Measurements from ENCODE around the gene CACNG1. TPM values are rescaled to one million over a fixed set of nuclear protein-coding genes. Genes with fewer than 3 reads are reported as not detected.

CACNG1 gene
- total RNA-seq, 2 experiments from 2014 or later: not detected

GRCh38 chr17:67026341-67026740, 18.0 kb upstream of the CACNG1 start:
- Histone ChIP-seq H3K36me3 (ENCODE audit: insufficient read depth, low read length) (no peaks in the 10 kb centered on the region), H3K79me2 (ENCODE audit: insufficient read depth, low read depth, low read length) (no peaks in the 10 kb centered on the region), H3K4me1 (ENCODE audit: insufficient read depth, low read length, poor library complexity, severe bottlenecking) (no peaks in the 10 kb centered on the region), H3K9me3 (ENCODE audit: low read length) (no peaks in the 10 kb centered on the region), H3K9me2 (ENCODE audit: insufficient read depth, low read length) (no peaks in the 10 kb centered on the region), H4K20me1 (ENCODE audit: insufficient read depth, low read length) (no peaks in the 10 kb centered on the region), H3K4me2 (ENCODE audit: low read length) (no peak overlapping the region), H3K27ac (ENCODE audit: low read depth, low read length, poor library complexity, severe bottlenecking) (no peak overlapping the region), H3K4me3 (ENCODE audit: low read depth, low read length, poor library complexity, severe bottlenecking) (no peak overlapping the region), H2AFZ (ENCODE audit: low read length) (no peak overlapping the region)
- ChIA-PET POLR2A (no interaction called here), CTCF (ENCODE audit: unreplicated experiment) (no interaction called here)
- no peak for DNase-seq (ENCODE audit: low spot score)
- TF ChIP-seq EZH2phosphoT487 (IDR thresholded peaks at IDR 0.05; ENCODE audit: borderline replicate concordance, low read depth, low read length): no peak
- no peak for TF ChIP-seq CTCF (conservative IDR thresholded peaks at IDR 0.05; ENCODE audit: low read length)
- BruUV-seq (replicated peaks): no TSS peak
- intact Hi-C loops (cut with micrococcal nuclease; ENCODE audit: unreplicated experiment): no loop called here

- H3K79me2 ChIP-seq (ENCODE audit: insufficient read depth, low read depth, low read length): no peaks in the 10 kb centered on the region
- no peaks in the 10 kb centered on the region for H3K9me3 ChIP-seq (ENCODE audit: low read length)
- no peak for TF ChIP-seq CTCF (conservative IDR thresholded peaks at IDR 0.05; ENCODE audit: low read length)
- TF ChIP-seq EZH2phosphoT487 (IDR thresholded peaks at IDR 0.05; ENCODE audit: borderline replicate concordance, low read depth, low read length): no peak
- CTCF ChIA-PET (ENCODE audit: unreplicated experiment): no interaction called here
- intact Hi-C loops (cut with micrococcal nuclease; ENCODE audit: unreplicated experiment): no loop called here
- H3K27ac ChIP-seq (ENCODE audit: low read depth, low read length, poor library complexity, severe bottlenecking): no peak overlapping the region
- no peak overlapping the region for H3K4me3 ChIP-seq (ENCODE audit: low read depth, low read length, poor library complexity, severe bottlenecking)
- BruUV-seq (replicated peaks): no TSS peak
- H3K4me2 ChIP-seq (ENCODE audit: low read length): no peak overlapping the region
- POLR2A ChIA-PET: no interaction called here
- no peaks in the 10 kb centered on the region for H4K20me1 ChIP-seq (ENCODE audit: insufficient read depth, low read length)
- no peaks in the 10 kb centered on the region for H3K4me1 ChIP-seq (ENCODE audit: insufficient read depth, low read length, poor library complexity, severe bottlenecking)
- no peak overlapping the region for H2AFZ ChIP-seq (ENCODE audit: low read length)
- H3K9me2 ChIP-seq (ENCODE audit: insufficient read depth, low read length): no peaks in the 10 kb centered on the region
- no peaks in the 10 kb centered on the region for H3K36me3 ChIP-seq (ENCODE audit: insufficient read depth, low read length)
- no peak for DNase-seq (ENCODE audit: low spot score)
Measured at GRCh38 chr17:67027031-67027628, 17.2 kb upstream of the CACNG1 start.

- ChIA-PET POLR2A (no interaction called here), CTCF (ENCODE audit: unreplicated experiment) (no interaction called here)
- intact Hi-C loops (cut with micrococcal nuclease; ENCODE audit: unreplicated experiment): no loop called here
- Histone ChIP-seq H3K4me3 (ENCODE audit: low read depth, low read length, poor library complexity, severe bottlenecking) (no peak overlapping the region), H3K27ac (ENCODE audit: low read depth, low read length, poor library complexity, severe bottlenecking) (no peak overlapping the region), H2AFZ (ENCODE audit: low read length) (no peak overlapping the region), H3K36me3 (ENCODE audit: insufficient read depth, low read length) (no peaks in the 10 kb centered on the region), H3K4me2 (ENCODE audit: low read length) (no peak overlapping the region), H3K9me2 (ENCODE audit: insufficient read depth, low read length) (no peaks in the 10 kb centered on the region), H3K4me1 (ENCODE audit: insufficient read depth, low read length, poor library complexity, severe bottlenecking) (no peaks in the 10 kb centered on the region), H4K20me1 (ENCODE audit: insufficient read depth, low read length) (no peaks in the 10 kb centered on the region), H3K9me3 (ENCODE audit: low read length) (no peaks in the 10 kb centered on the region), H3K79me2 (ENCODE audit: insufficient read depth, low read depth, low read length) (no peaks in the 10 kb centered on the region)
- DNase-seq (ENCODE audit: low spot score): no peak
- no TSS peak for BruUV-seq (replicated peaks)
- no peak for TF ChIP-seq CTCF (conservative IDR thresholded peaks at IDR 0.05; ENCODE audit: low read length)
- TF ChIP-seq EZH2phosphoT487 (IDR thresholded peaks at IDR 0.05; ENCODE audit: borderline replicate concordance, low read depth, low read length): no peak
Measured at GRCh38 chr17:67030641-67031040, 13.7 kb upstream of the CACNG1 start.

Data from OCI-LY7 (cell line).